IPS-20b (cell line): ENCODE results near the gene LMNTD2.
"Not testable (repeated sequence)": the region's sequence is repeated elsewhere in the genome, so short reads cannot be mapped to it uniquely, and the experiment has no call there.

Experiments used
- H3K27ac ChIP-seq: one replicate; pipeline ENCODE4 v1.5.1; 2013; ENCODE audit warnings: low read length
- H3K27me3 ChIP-seq: 2 replicates; pipeline ENCODE4 v1.6.1; 2013; ENCODE audit warnings: mild to moderate bottlenecking, low read length, inconsistent platforms; ENCODE audit not compliant: insufficient read depth
- H3K36me3 ChIP-seq: 2 replicates; pipeline ENCODE4 v1.6.1; 2013; ENCODE audit warnings: low read depth, mild to moderate bottlenecking, inconsistent platforms, low read length, moderate library complexity; ENCODE audit not compliant: insufficient read depth
- H3K4me1 ChIP-seq: 2 replicates; pipeline ENCODE4 v1.6.1; 2013; ENCODE audit warnings: mild to moderate bottlenecking, control low read depth, inconsistent platforms, low read length, moderate library complexity; ENCODE audit not compliant: insufficient read depth
- H3K4me3 ChIP-seq: 2 replicates; pipeline ENCODE4 v1.5.1; 2013; ENCODE audit warnings: mild to moderate bottlenecking, low read length, inconsistent platforms
- H3K9ac ChIP-seq: 2 replicates; pipeline ENCODE4 v1.6.1; 2013; ENCODE audit warnings: low read depth, mild to moderate bottlenecking, inconsistent platforms, low read length, moderate library complexity
- H3K9me3 ChIP-seq: 2 replicates; pipeline ENCODE4 v1.6.1; 2013; ENCODE audit warnings: mild to moderate bottlenecking, low read depth, low read length, inconsistent platforms; ENCODE audit not compliant: insufficient read depth

Gene LMNTD2

DNA sequence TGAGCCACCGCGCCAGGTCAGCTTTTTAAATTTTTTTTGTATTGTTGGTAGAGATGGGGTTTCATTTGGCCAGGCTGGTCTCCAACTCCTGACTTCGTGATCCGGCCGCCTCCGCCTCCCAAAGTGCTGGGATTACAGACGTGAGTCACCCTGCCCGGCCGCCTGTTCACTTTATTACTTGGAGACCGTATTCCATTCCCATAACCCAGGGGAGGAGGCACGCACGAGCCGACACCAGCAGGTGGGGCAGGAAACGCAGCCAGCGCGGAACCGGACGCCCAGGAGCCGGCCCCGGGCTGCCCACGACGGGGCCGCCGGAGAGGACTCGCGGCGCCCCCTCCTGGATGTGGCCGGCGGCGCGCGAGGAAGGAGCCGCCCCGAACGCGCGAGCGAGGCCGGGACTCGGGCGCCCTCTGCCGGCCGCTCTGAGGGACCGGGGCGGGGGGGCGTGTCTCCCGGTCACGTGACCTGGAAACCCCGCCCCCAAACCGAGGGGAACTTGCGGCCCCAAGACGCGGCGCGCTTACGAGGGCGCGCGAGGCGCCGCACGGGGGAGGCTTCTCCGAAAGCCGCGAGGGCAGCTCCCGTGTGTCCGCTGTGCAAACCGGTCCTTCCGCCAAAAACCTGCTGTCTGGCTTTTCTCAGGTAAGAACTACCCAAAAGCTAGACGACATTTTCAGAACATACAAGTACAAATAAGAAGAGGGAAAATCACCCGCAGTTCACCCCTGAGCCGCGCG, 41.9 kb downstream of the LMNTD2 start:
- Histone ChIP-seq H3K36me3 (no peaks in the 10 kb centered on the region; the same call in 1 of the 2 replicates), H3K4me1 (no peaks in the 10 kb centered on the region), H3K9me3 (peaks cover 13% of the 10 kb centered on the region), H3K4me3 (no peak overlapping the region), H3K9ac (no peak overlapping the region), H3K27me3 (no peaks in the 10 kb centered on the region), H3K27ac (no peak overlapping the region)

- H3K9ac ChIP-seq, H3K27ac ChIP-seq: not testable (repeated sequence)
Measured at GRCh38 chr11:516918-517685, 43.4 kb downstream of the LMNTD2 start.

DNA sequence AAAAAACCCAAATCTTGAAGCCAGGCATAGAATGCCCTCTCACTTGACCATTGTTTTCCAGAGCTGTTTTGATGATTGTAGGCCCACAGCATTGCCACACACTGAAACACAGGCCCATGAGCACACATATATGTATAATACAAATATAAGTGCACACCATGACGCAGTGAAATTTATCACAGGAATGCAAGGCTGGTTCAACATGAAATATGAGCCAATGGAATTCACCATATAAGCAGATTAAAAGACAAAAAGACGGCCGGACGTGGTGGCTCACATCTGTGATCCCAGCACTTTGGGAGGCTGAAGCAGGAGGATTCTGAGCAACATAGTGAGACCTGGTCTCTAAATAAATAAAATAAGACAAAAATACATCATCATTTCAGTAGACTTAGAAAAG, 44.1 kb downstream of the LMNTD2 start:
- peaks cover 13% of the 10 kb centered on the region for H3K9me3 ChIP-seq
- H3K9ac ChIP-seq, result no peak overlapping the region
- H3K27ac ChIP-seq, result no peak overlapping the region
- no peaks in the 10 kb centered on the region; the same call in 1 of the 2 replicates for H3K36me3 ChIP-seq
- H3K4me3 ChIP-seq, result no peak overlapping the region
- no peaks in the 10 kb centered on the region for H3K4me1 ChIP-seq
- no peaks in the 10 kb centered on the region for H3K27me3 ChIP-seq

More at GRCh38 chr11:516918-517685, 43.4 kb downstream of the LMNTD2 start:
- not testable (repeated sequence) for H3K4me3 ChIP-seq, H3K4me1 ChIP-seq, H3K36me3 ChIP-seq, H3K27me3 ChIP-seq
- peaks cover 13% of the 10 kb centered on the region for H3K9me3 ChIP-seq

DNA sequence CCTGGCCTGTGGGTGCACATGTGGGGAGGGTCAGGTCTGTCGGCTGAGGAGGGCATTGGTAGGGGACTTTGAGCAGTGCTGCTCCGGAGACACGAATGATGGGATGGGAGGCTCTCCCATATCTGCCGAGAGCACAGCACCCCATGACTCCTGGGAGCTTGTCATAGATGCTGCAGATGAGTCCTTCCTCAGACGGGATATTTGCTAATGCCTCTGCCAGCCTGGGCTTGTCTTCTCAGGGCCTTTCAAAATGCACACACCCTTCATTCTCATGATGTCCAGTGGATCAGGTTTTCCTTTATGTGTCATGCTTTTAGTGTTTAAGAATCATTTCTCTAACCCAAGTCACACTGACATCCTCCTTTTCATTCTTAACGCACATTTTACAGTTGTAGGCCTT, 45.4 kb downstream of the LMNTD2 start:
- no peak overlapping the region for H3K9ac ChIP-seq
- no peaks in the 10 kb centered on the region for H3K27me3 ChIP-seq
- H3K4me3 ChIP-seq, result no peak overlapping the region
- H3K9me3 ChIP-seq, result peaks cover 13% of the 10 kb centered on the region
- H3K27ac ChIP-seq, result no peak overlapping the region
- H3K4me1 ChIP-seq, result no peaks in the 10 kb centered on the region
- peaks cover under 1% of the 10 kb centered on the region; the same call in 1 of the 2 replicates for H3K36me3 ChIP-seq

DNA sequence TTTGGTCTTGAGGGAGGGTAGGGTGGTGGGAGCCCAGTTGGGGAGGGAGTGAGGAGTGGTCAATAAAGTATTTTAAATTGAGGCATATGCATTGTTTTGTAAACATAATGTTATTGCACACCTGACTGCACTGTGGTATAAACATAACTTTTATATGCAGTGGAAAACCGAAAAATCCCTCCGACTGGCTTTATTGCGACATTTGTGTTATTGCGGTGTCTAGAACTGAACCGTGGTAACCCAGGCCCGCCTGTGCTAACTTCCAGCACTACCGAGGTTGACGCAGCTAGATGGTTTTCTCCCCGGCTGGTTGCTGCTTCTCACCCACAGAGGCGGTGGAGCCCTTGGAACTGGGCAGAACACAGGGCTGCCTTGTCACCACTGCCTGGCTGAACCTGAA, 45.9 kb downstream of the LMNTD2 start:
- no peak overlapping the region for H3K9ac ChIP-seq
- no peaks in the 10 kb centered on the region for H3K4me1 ChIP-seq
- H3K36me3 ChIP-seq, result peaks cover 6% of the 10 kb centered on the region; the same call in 1 of the 2 replicates
- peaks cover 13% of the 10 kb centered on the region for H3K9me3 ChIP-seq
- H3K27me3 ChIP-seq, result no peaks in the 10 kb centered on the region
- H3K4me3 ChIP-seq, result no peak overlapping the region
- no peak overlapping the region for H3K27ac ChIP-seq

DNA sequence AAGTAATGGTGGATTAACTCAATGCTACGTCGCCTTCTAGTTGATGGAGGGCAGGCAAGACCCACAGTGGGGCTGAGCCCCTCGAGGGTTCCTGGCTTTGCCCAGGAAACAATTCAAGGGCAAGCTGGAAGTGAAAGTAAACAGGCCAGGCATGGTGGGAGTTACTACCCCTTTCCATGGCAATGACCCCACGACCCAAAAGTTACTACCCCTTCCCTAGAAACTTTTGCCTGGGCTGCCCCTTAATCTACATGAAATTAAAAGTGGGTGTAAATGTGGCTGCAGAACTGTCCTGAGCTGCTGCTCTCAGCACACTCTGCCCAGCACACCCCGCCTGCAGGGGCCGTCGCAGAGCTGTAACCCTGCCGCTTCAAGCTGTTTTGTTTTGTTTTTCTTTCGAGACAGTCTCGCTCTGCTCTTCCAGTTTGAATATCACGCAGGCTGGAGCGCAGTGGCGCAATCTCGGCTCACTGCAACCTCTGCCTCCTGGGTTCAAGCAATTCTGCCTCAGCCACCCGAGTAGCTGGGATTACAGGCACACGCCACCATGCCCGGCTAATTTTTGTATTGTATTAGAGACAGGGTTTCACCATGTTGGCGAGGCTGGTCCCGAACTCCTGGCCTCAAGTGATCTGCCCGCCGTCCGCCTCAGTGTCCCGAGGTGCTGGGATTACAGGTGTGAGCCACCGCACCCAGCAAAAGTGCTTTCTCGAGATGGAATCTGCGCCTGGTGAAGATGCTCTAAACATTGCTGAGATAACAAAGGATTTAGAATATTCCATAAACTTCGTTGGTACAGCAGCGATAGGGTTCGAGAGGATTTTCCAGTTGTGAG, 47.6 kb downstream of the LMNTD2 start:
- H3K4me1 ChIP-seq, result no peaks in the 10 kb centered on the region
- no peak overlapping the region for H3K4me3 ChIP-seq
- H3K9ac ChIP-seq, result no peak overlapping the region
- H3K27ac ChIP-seq, result no peak overlapping the region
- H3K36me3 ChIP-seq, result peaks cover 10% of the 10 kb centered on the region; the same call in 1 of the 2 replicates
- no peaks in the 10 kb centered on the region for H3K27me3 ChIP-seq
- H3K9me3 ChIP-seq, result peaks cover 10% of the 10 kb centered on the region

DNA sequence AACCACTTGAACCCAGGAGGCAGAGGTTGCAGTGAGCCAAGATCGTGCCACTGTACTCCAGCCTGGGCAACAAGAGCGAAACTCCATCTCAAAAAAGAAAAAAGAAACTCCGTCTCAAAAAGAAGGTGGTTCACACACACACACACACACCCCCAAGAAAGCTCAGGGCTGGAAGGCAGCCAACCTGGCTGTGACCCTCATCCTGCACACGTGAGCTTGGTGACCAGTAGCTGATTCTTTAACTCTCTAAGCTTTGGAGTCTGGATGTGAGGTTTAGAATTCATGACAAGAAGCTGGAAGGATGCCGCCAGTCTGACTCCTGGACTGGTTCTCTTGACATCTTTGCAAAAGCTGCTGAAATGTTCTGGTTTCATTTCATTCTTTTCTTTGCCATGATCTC, 51.6 kb downstream of the LMNTD2 start:
- no peaks in the 10 kb centered on the region for H3K4me1 ChIP-seq
- no peaks in the 10 kb centered on the region for H3K27me3 ChIP-seq
- no peak overlapping the region for H3K4me3 ChIP-seq
- no peak overlapping the region for H3K27ac ChIP-seq
- H3K36me3 ChIP-seq, result peaks cover 10% of the 10 kb centered on the region; the same call in 1 of the 2 replicates
- no peaks in the 10 kb centered on the region for H3K9me3 ChIP-seq
- H3K9ac ChIP-seq, result no peak overlapping the region

- H3K4me1 ChIP-seq, result no peaks in the 10 kb centered on the region
- H3K9ac ChIP-seq, result peak overlapping the region; percentile 70
- peaks cover 10% of the 10 kb centered on the region; the same call in 1 of the 2 replicates for H3K36me3 ChIP-seq
- no peaks in the 10 kb centered on the region for H3K9me3 ChIP-seq
- H3K4me3 ChIP-seq, result peak overlapping the region; percentile 74
- no peaks in the 10 kb centered on the region for H3K27me3 ChIP-seq
- H3K27ac ChIP-seq, result no peak overlapping the region
Measured at GRCh38 chr11:507727-508515, 52.6 kb downstream of the LMNTD2 start.

DNA sequence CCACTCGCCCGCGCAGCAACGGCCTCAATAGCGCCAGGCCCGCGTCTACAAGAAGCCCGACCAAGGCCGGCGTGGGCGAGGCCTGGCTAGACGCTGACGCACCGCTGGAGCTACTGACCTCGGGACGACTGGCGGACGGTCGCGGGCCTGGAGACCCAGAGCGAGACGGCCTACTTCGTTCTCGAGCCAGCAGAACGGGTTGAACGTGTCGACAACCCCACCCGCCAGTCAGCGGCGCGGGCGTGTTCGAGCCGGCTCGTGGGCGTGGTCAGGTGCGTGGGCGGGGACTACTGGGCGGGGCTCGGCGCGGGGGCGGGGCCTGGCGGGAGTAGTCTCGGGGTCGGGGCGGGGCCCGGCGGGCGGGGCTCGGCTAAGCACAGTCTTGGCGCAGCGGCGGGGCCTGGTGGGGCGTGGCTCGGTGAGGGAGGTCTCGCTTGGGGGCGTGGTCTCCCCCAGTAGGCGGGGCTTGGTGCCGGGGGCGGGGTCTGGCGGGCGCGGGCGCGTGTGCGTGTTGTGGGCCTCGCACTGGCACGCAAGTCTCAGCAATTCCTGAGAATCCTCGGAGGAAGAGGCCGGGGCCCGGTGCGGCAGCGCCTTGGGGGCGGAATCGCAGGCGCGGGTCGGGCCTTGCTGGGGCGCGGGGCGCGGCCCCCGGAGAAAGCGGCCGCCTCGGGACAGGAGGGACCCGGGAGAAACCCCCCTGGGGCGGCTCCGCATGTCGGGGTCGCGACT, 53.4 kb downstream of the LMNTD2 start, which contains the start of gene RNH1:
Gene RNH1 (minus strand): TSS at position 248 of the 732 bp plus-strand sequence. CDS start 5,080 bp downstream, outside the sequence.
- peak within 1 kb of the TSS; percentile 94 for H3K4me3 ChIP-seq
- H3K9me3 ChIP-seq, result no peaks in the 10 kb centered on the region
- H3K9ac ChIP-seq, result peak within 1 kb of the TSS; percentile 95
- H3K27ac ChIP-seq, result peak within 1 kb of the TSS; percentile 77
- H3K4me1 ChIP-seq, result no peaks in the 10 kb centered on the region
- H3K27me3 ChIP-seq, result no peaks in the 10 kb centered on the region
- H3K36me3 ChIP-seq, result peaks cover 10% of the 10 kb centered on the region; the same call in 1 of the 2 replicates

- Histone ChIP-seq H3K27ac (peak overlapping the region; percentile 77), H3K27me3 (no peaks in the 10 kb centered on the region), H3K4me3 (peak overlapping the region; percentile 94), H3K36me3 (peaks cover 16% of the 10 kb centered on the region), H3K9ac (peak overlapping the region; percentile 95), H3K9me3 (no peaks in the 10 kb centered on the region), H3K4me1 (no peaks in the 10 kb centered on the region)
Measured at GRCh38 chr11:506238-506994, 54.1 kb downstream of the LMNTD2 start.
